Naive B cell (primary cell): ENCODE measurements around the gene IL1RAPL2. TPM values are rescaled to one million over a fixed set of nuclear protein-coding genes. Genes with fewer than 3 reads are reported as not detected.
A peak's percentile ranks its signal among the peaks of the same experiment; 100 is the strongest.

ENCODE experiments used
- ATAC-seq, 2 donors: fragments of 150-1000 bp; cut with Tn5 transposase; 2 replicates each; pipeline ENCODE4 v1.10.0; 2021; ENCODE audit warnings: low read depth in 2 of 2, mild to moderate bottlenecking in 2 of 2, moderate library complexity in 2 of 2
- DNase-seq: peaks from one replicate; pipeline ENCODE4 v3.0.0; 2022
- H3K27ac Mint-ChIP-seq, 6 donors: one replicate each; pipeline ENCODE4 v1.8.0; 2020 to 2022; ENCODE audit warnings: mild to moderate bottlenecking in 6 of 6, mixed read lengths in 6 of 6, moderate library complexity in 5 of 6, inconsistent platforms in 2 of 6
- H3K27me3 Mint-ChIP-seq, 3 donors: one replicate each; pipeline ENCODE4 v1.8.0; 2021 to 2022; ENCODE audit warnings: mixed read lengths in 3 of 3, mild to moderate bottlenecking in 1 of 3
- H3K36me3 Mint-ChIP-seq, 2 donors: one replicate each; pipeline ENCODE4 v1.8.0; 2020 to 2022; ENCODE audit warnings: mixed read lengths in 2 of 2, inconsistent platforms in 1 of 2, mild to moderate bottlenecking in 1 of 2
- H3K4me1 Mint-ChIP-seq, 3 donors: one replicate each; pipeline ENCODE4 v1.8.0; 2020 to 2022; ENCODE audit warnings: mixed read lengths in 3 of 3, inconsistent platforms in 1 of 3, mild to moderate bottlenecking in 1 of 3, moderate library complexity in 1 of 3
- H3K4me3 Mint-ChIP-seq, 8 donors: one replicate each; pipeline ENCODE4 v1.8.0; 2020 to 2022; ENCODE audit warnings: mild to moderate bottlenecking in 8 of 8, mixed read lengths in 8 of 8, moderate library complexity in 8 of 8, inconsistent platforms in 2 of 8
- H3K9me3 Mint-ChIP-seq, 7 donors: one replicate each; pipeline ENCODE4 v1.8.0; 2020 to 2022; ENCODE audit warnings: mixed read lengths in 7 of 7, mild to moderate bottlenecking in 5 of 7, inconsistent platforms in 2 of 7, moderate library complexity in 1 of 7
- polyA plus RNA-seq, 6 donors: library from polyadenylated mRNA; unstranded; fragments of 300-500 nt; fragmentation: Illumina TruSeq; gene quantifications; one replicate each; pipeline ENCODE4 v1.2.3, GENCODE V29; 2021; ENCODE audit warnings: low read depth in 6 of 6

IL1RAPL2 gene
- polyA plus RNA-seq, 6 donors from 2014 or later, result not detected

- no peak overlapping the region for H3K4me3 Mint-ChIP-seq
- DNase-seq (no peak), ATAC-seq (no peak)
- H3K27ac Mint-ChIP-seq, result no peak overlapping the region
- H3K36me3 Mint-ChIP-seq, result no peaks in the 10 kb centered on the region
- peaks cover 0 to 14% (median 2%) of the 10 kb centered on the region in 7 donors for H3K9me3 Mint-ChIP-seq
- no peaks in the 10 kb centered on the region for H3K27me3 Mint-ChIP-seq
- H3K4me1 Mint-ChIP-seq, result peaks cover 0 to 2% (median 0%) of the 10 kb centered on the region in 3 donors
Observed at GRCh38 chrX:105694839-105695238, 1128.8 kb downstream of the IL1RAPL2 start.

DNA sequence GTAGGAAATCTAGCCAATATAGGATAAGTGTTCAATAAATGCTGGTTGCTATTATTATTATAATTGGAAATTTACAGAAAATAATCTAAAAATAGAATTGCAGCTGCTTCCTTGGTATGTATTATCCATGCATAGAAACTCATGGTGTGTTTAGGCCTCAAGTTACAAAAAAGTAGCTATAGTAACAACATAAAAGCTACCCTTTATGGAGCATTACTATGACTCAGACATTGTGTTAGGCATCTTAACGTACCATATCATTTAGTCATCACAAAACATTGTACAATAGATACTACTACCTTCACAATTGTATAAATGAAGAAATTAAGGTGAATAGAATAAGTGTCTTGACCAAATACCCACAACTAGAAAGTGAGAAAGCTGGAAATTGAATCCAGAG lies 1129.5 kb downstream of the IL1RAPL2 start:
- H3K4me1 Mint-ChIP-seq, result peaks cover 0 to 2% (median 0%) of the 10 kb centered on the region in 3 donors
- DNase-seq (no peak), ATAC-seq (no peak)
- H3K36me3 Mint-ChIP-seq, result no peaks in the 10 kb centered on the region
- peaks cover 0 to 14% (median 2%) of the 10 kb centered on the region in 7 donors for H3K9me3 Mint-ChIP-seq
- no peaks in the 10 kb centered on the region for H3K27me3 Mint-ChIP-seq
- no peak overlapping the region for H3K27ac Mint-ChIP-seq
- H3K4me3 Mint-ChIP-seq, result no peak overlapping the region

DNA sequence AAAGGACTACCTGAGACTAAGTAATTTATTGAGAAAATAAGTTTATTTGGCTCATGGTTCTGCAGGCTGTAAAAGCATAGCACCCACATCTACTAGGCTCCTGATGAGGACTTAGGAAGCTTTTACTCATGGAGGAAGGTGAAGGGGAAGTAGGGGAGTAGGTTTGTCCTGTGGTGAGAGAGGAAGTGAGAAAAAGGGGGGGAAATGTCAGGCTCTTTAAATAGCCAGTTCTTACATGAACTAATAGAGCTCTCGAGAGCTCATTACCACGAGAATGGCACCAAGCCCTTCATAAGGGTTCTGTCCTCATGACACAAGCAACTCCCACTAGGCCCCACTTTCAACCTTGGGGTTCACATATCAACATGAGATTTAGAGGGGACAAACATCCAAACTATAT lies 1130.9 kb downstream of the IL1RAPL2 start:
- Mint-ChIP-seq H3K9me3 (peaks cover 0 to 7% (median 2%) of the 10 kb centered on the region in 7 donors), H3K27me3 (no peaks in the 10 kb centered on the region)

DNA sequence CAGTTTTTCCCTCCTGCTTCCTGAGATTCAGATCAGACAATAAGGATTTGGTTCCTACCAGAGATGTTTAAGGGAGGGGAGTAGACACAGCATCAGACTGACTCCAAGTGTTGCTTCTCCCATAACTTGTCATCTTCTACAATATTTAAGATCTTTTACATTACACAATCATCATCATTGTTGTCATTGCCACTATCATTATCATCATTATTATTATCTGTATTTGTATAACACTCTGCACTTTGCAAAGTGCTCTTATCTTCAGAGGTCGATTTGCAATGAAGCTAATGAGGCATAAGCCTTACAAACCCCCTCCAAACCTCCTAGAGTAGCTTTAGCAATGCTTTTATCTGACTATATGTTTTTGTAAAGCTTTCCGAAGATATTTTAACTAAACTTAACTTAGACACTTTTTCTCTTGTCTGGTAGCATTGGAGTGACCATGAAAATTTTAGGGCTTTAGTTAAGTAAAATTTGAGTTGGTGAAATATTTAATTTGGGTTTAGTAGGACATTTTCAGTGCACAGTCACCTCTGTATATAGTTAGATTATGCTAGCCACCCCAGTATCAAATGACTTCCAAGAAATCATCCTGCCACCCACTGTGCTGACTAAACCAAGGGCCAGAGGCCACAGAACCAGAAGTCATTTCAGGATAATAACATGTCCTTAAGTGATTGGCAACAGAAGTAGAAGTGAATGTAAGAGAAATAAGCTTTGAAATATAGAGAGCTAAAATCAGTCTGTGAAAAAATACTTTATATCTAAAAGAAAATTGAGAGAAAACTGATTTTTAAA lies 1132.2 kb downstream of the IL1RAPL2 start:
- Mint-ChIP-seq H3K9me3 (peaks cover 0 to 7% (median 2%) of the 10 kb centered on the region in 7 donors), H3K4me3 (no peak overlapping the region), H3K27ac (no peak overlapping the region), H3K4me1 (peaks cover 0 to 2% (median 0%) of the 10 kb centered on the region in 3 donors), H3K36me3 (no peaks in the 10 kb centered on the region), H3K27me3 (no peaks in the 10 kb centered on the region)
- DNase-seq (no peak), ATAC-seq (no peak)

More for the DNA sequence above, 1130.9 kb downstream of the IL1RAPL2 start:
- peak overlapping the region in 2 of 6 donors; percentile 23 to 67 for H3K27ac Mint-ChIP-seq
- DNase-seq (no peak), ATAC-seq (no peak)
- H3K36me3 Mint-ChIP-seq, result no peaks in the 10 kb centered on the region
- H3K4me3 Mint-ChIP-seq, result no peak overlapping the region
- peaks cover 0 to 2% (median 0%) of the 10 kb centered on the region in 3 donors for H3K4me1 Mint-ChIP-seq

- peaks cover 0 to 2% (median 0%) of the 10 kb centered on the region in 3 donors for H3K4me1 Mint-ChIP-seq
- no peaks in the 10 kb centered on the region for H3K27me3 Mint-ChIP-seq
- no peak overlapping the region for H3K4me3 Mint-ChIP-seq
- no peak for ATAC-seq
- H3K9me3 Mint-ChIP-seq, result peaks cover 0 to 4% (median 0%) of the 10 kb centered on the region in 7 donors
- H3K27ac Mint-ChIP-seq, result no peak overlapping the region
- no peak for DNase-seq
- no peaks in the 10 kb centered on the region for H3K36me3 Mint-ChIP-seq
Observed at GRCh38 chrX:105700331-105700730, 1134.3 kb downstream of the IL1RAPL2 start.

DNA sequence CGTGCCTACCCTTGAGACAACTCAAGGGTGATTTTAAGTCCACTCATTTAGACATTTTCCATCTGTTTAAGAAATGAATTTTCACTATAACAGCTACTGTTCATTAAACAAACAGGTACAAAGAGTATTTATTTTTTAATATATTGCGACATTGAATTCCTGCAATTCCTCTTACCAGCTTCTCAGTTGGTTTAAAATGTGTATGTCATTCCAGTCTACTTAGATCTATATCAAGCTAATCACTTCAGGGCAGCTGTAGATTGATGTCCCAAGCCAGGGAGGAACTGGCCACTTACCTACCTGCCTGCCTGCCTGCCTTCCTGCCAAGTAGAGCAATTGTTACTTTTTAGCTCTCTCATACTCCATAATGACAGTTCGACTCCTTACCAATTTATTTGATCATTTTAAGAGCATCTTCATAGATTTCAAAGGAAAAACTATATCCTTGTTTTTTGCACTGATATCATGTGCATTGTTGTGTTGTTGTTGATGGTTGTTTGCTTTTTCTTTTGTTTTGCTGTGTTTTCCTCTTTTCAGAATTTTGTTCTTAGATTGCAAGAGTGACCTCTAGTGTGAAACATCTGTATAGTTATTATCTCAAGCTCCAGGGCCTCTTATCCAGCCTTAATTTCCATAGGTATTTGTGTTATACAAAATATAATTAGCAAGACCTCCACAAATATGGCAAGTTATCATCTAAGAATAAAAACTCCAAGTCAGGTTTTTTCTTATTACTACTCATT lies 1135.5 kb downstream of the IL1RAPL2 start:
- peaks cover 0 to 5% (median 0%) of the 10 kb centered on the region in 7 donors for H3K9me3 Mint-ChIP-seq

DNA sequence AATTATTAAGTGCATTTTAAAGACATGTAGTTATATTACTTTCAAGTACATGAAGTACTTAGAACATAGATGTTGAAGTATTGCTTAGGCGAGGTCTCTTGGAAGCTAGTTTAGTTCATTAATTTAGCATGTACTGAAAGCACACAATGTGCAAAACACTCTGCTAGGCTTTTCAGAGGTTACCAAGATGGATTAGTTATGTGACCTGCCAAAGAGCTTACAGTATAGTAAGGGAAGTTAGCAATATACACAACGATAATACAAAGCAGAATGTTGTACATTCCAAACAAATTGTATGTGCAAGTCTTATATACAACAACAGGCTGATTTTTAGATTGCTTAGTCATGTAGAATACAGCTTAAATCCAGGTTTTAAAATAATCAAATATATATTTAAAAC lies 1137.9 kb downstream of the IL1RAPL2 start:
- no peaks in the 10 kb centered on the region for H3K27me3 Mint-ChIP-seq
- peaks cover 0 to 5% (median 0%) of the 10 kb centered on the region in 7 donors for H3K9me3 Mint-ChIP-seq
- ATAC-seq (no peak), DNase-seq (no peak)
- H3K4me1 Mint-ChIP-seq, result no peaks in the 10 kb centered on the region
- H3K36me3 Mint-ChIP-seq, result no peaks in the 10 kb centered on the region
- H3K27ac Mint-ChIP-seq, result no peak overlapping the region
- H3K4me3 Mint-ChIP-seq, result no peak overlapping the region

More for the DNA sequence above, 1135.5 kb downstream of the IL1RAPL2 start:
- no peak overlapping the region for H3K4me3 Mint-ChIP-seq
- DNase-seq (no peak), ATAC-seq (no peak)
- H3K36me3 Mint-ChIP-seq, result no peaks in the 10 kb centered on the region
- H3K27ac Mint-ChIP-seq, result peak overlapping the region in 1 of 6 donors; percentile 59
- no peaks in the 10 kb centered on the region for H3K27me3 Mint-ChIP-seq
- H3K4me1 Mint-ChIP-seq, result peaks cover 0 to 2% (median 0%) of the 10 kb centered on the region in 3 donors

GRCh38 chrX:105706041-105706440 lies 1140.0 kb downstream of the IL1RAPL2 start:
- no peaks in the 10 kb centered on the region for H3K4me1 Mint-ChIP-seq
- H3K27ac Mint-ChIP-seq, result no peak overlapping the region
- no peak overlapping the region for H3K4me3 Mint-ChIP-seq
- no peak for DNase-seq
- H3K27me3 Mint-ChIP-seq, result no peaks in the 10 kb centered on the region
- no peak for ATAC-seq
- H3K9me3 Mint-ChIP-seq, result peaks cover 0 to 5% (median 0%) of the 10 kb centered on the region in 7 donors
- H3K36me3 Mint-ChIP-seq, result no peaks in the 10 kb centered on the region

- peaks cover 0 to 10% (median 0%) of the 10 kb centered on the region in 7 donors for H3K9me3 Mint-ChIP-seq
- H3K27me3 Mint-ChIP-seq, result no peaks in the 10 kb centered on the region
- H3K4me3 Mint-ChIP-seq, result no peak overlapping the region
- H3K36me3 Mint-ChIP-seq, result no peaks in the 10 kb centered on the region
- H3K4me1 Mint-ChIP-seq, result no peaks in the 10 kb centered on the region
- DNase-seq (no peak), ATAC-seq (no peak)
- no peak overlapping the region for H3K27ac Mint-ChIP-seq
Observed at GRCh38 chrX:105711805-105712204, 1145.8 kb downstream of the IL1RAPL2 start.

GRCh38 chrX:105715746-105716145 lies 1149.7 kb downstream of the IL1RAPL2 start:
- Mint-ChIP-seq H3K4me3 (no peak overlapping the region), H3K36me3 (no peaks in the 10 kb centered on the region)

GRCh38 chrX:105723966-105724735 lies 1158.2 kb downstream of the IL1RAPL2 start:
- Mint-ChIP-seq H3K36me3 (no peaks in the 10 kb centered on the region), H3K27ac (no peak overlapping the region), H3K4me3 (no peak overlapping the region), H3K27me3 (no peaks in the 10 kb centered on the region), H3K9me3 (peaks cover 0 to 9% (median 0%) of the 10 kb centered on the region in 7 donors), H3K4me1 (no peaks in the 10 kb centered on the region)
- DNase-seq, result no peak
- no peak for ATAC-seq

More at GRCh38 chrX:105715746-105716145, 1149.7 kb downstream of the IL1RAPL2 start:
- Mint-ChIP-seq H3K9me3 (peaks cover 0 to 10% (median 0%) of the 10 kb centered on the region in 7 donors), H3K27ac (no peak overlapping the region), H3K4me1 (no peaks in the 10 kb centered on the region), H3K27me3 (no peaks in the 10 kb centered on the region)
- DNase-seq (no peak), ATAC-seq (no peak)

DNA sequence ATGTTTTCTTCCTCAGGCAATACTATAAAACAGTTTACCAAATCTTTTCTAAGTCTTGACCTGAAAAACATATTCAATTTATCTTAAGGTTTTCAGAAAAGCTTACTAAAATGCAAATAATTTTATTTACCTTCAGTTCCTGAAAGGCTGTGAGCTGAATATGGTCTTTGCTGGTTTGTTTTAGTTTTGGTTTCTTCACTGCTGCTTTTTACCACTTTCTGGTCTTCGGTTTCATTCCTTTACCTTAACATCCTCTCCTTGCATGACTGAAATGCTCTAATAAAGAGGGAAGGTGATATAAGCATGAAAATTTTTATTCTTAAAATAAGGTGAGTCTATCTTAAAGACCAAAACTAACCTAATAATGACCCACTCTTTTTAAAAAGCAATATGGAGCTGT lies 1159.2 kb downstream of the IL1RAPL2 start:
- Mint-ChIP-seq H3K27me3 (no peaks in the 10 kb centered on the region), H3K27ac (no peak overlapping the region), H3K36me3 (no peaks in the 10 kb centered on the region), H3K9me3 (peaks cover 0 to 10% (median 1%) of the 10 kb centered on the region in 7 donors), H3K4me3 (no peak overlapping the region), H3K4me1 (no peaks in the 10 kb centered on the region)
- DNase-seq (no peak), ATAC-seq (no peak)

DNA sequence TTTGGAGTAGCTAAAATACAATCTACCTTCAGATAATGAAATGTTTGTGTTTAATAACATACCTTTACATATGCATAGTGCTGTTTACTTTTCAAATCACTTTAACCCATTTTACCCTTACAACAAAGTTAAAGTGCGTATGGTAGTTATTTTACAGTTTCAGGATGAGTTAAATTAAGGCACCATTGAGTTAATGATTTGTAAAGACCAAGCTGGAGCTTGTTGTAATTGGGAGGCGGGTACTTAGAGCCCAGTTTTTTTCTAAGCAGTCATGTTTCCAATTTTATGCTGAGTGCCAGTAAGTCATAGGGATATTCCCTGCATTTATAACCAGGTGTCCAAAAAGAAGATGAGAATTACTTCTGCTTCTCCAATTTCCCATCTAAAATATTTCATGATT lies 1172.2 kb downstream of the IL1RAPL2 start:
- H3K27ac Mint-ChIP-seq, result no peak overlapping the region
- no peaks in the 10 kb centered on the region for H3K4me1 Mint-ChIP-seq
- H3K36me3 Mint-ChIP-seq, result no peaks in the 10 kb centered on the region
- H3K4me3 Mint-ChIP-seq, result no peak overlapping the region
- H3K9me3 Mint-ChIP-seq, result peaks cover 0 to 9% (median 0%) of the 10 kb centered on the region in 7 donors
- H3K27me3 Mint-ChIP-seq, result no peaks in the 10 kb centered on the region
- ATAC-seq (no peak), DNase-seq (no peak)
